ENCODE measurements around the gene PEAK1.
"Not testable (repeated sequence)": the region's sequence is repeated elsewhere in the genome, so short reads cannot be mapped to it uniquely, and the experiment has no call there.

PEAK1 gene

GRCh38 chr15:77415450-77416147, 4.3 kb downstream of the PEAK1 start:
- no peak overlapping the region for H3K27ac ChIP-seq
- TF ChIP-seq CTCF (conservative IDR thresholded peaks at IDR 0.05) (no peak), ZFX (IDR thresholded peaks at IDR 0.05) (no peak)

GRCh38 chr15:77414789-77415442, 5.0 kb downstream of the PEAK1 start:
- H3K27ac ChIP-seq, result no peak overlapping the region
- no peak for TF ChIP-seq ZFX (IDR thresholded peaks at IDR 0.05)
- TF ChIP-seq CTCF (conservative IDR thresholded peaks at IDR 0.05), result no peak

GRCh38 chr15:77413699-77414349, 6.1 kb downstream of the PEAK1 start:
- TF ChIP-seq CTCF (conservative IDR thresholded peaks at IDR 0.05), result no peak
- TF ChIP-seq ZFX (IDR thresholded peaks at IDR 0.05), result no peak
- no peak overlapping the region for H3K27ac ChIP-seq

- no peak overlapping the region for H3K27ac ChIP-seq
- TF ChIP-seq ZFX (IDR thresholded peaks at IDR 0.05) (no peak), CTCF (conservative IDR thresholded peaks at IDR 0.05) (no peak)
These were observed 6.8 kb downstream of the PEAK1 start for GRCh38 chr15:77412972-77413698.

GRCh38 chr15:77411619-77411976, 8.3 kb downstream of the PEAK1 start:
- TF ChIP-seq ZFX (IDR thresholded peaks at IDR 0.05) (no peak), CTCF (conservative IDR thresholded peaks at IDR 0.05) (no peak)
- H3K27ac ChIP-seq, result no peak overlapping the region

GRCh38 chr15:77410701-77411618, 8.9 kb downstream of the PEAK1 start:
- TF ChIP-seq ZFX (IDR thresholded peaks at IDR 0.05), result no peak
- no peak for TF ChIP-seq CTCF (conservative IDR thresholded peaks at IDR 0.05)
- H3K27ac ChIP-seq, result no peak overlapping the region

- H3K27ac ChIP-seq, result not testable (repeated sequence)
These were observed 9.8 kb downstream of the PEAK1 start for GRCh38 chr15:77410157-77410500.
